Measurements from ENCODE around the gene MOCS1.

The MOCS1 gene

DNA sequence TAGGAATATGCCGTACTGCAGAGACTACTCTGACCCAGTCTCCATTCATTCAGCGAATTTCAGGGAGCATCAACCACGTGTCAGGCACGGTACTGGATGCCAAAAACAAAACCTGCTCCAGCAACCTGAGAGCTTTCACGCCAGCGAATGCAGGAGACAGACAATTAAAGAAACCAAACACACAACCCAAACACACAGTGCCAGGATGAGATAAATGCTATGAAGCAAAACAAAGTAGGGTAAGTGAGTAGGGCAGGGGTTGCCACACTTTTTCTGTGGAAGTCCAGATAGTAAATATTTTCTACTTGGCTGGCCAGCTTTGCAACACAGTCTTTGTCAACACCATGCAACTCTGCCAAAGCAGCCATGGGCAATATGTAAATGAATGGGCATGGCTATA is 10.0 kb downstream of the MOCS1 start:
- no peak for TF ChIP-seq ZNF341 (tag by site-specific recombination; IDR thresholded peaks at IDR 0.05; ENCODE audit: low read depth)
- no peak for TF ChIP-seq KLF9 (tag by site-specific recombination; IDR thresholded peaks at IDR 0.05; ENCODE audit: low read depth)
- no peak for TF ChIP-seq ZNF830 (tag by site-specific recombination; IDR thresholded peaks at IDR 0.05; ENCODE audit: low read depth)
- TF ChIP-seq, protein P1, sequence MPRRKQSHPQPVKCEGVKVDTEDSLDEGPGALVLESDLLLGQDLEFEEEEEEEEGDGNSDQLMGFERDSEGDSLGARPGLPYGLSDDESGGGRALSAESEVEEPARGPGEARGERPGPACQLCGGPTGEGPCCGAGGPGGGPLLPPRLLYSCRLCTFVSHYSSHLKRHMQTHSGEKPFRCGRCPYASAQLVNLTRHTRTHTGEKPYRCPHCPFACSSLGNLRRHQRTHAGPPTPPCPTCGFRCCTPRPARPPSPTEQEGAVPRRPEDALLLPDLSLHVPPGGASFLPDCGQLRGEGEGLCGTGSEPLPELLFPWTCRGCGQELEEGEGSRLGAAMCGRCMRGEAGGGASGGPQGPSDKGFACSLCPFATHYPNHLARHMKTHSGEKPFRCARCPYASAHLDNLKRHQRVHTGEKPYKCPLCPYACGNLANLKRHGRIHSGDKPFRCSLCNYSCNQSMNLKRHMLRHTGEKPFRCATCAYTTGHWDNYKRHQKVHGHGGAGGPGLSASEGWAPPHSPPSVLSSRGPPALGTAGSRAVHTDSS (tag by site-specific recombination; IDR thresholded peaks at IDR 0.05) = no peak
- TF ChIP-seq, protein P2, sequence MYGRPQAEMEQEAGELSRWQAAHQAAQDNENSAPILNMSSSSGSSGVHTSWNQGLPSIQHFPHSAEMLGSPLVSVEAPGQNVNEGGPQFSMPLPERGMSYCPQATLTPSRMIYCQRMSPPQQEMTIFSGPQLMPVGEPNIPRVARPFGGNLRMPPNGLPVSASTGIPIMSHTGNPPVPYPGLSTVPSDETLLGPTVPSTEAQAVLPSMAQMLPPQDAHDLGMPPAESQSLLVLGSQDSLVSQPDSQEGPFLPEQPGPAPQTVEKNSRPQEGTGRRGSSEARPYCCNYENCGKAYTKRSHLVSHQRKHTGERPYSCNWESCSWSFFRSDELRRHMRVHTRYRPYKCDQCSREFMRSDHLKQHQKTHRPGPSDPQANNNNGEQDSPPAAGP (tag by site-specific recombination; IDR thresholded peaks at IDR 0.05) = no peak
- TF ChIP-seq, protein P3, sequence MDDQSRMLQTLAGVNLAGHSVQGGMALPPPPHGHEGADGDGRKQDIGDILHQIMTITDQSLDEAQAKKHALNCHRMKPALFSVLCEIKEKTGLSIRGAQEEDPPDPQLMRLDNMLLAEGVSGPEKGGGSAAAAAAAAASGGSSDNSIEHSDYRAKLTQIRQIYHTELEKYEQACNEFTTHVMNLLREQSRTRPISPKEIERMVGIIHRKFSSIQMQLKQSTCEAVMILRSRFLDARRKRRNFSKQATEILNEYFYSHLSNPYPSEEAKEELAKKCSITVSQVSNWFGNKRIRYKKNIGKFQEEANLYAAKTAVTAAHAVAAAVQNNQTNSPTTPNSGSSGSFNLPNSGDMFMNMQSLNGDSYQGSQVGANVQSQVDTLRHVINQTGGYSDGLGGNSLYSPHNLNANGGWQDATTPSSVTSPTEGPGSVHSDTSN (CRISPR knock-in tag; IDR thresholded peaks at IDR 0.05) = no peak
- TF ChIP-seq, protein P4, sequence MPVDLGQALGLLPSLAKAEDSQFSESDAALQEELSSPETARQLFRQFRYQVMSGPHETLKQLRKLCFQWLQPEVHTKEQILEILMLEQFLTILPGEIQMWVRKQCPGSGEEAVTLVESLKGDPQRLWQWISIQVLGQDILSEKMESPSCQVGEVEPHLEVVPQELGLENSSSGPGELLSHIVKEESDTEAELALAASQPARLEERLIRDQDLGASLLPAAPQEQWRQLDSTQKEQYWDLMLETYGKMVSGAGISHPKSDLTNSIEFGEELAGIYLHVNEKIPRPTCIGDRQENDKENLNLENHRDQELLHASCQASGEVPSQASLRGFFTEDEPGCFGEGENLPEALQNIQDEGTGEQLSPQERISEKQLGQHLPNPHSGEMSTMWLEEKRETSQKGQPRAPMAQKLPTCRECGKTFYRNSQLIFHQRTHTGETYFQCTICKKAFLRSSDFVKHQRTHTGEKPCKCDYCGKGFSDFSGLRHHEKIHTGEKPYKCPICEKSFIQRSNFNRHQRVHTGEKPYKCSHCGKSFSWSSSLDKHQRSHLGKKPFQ (tag by site-specific recombination; IDR thresholded peaks at IDR 0.05) = no peak
- TF ChIP-seq ZNF223 (tag by site-specific recombination; IDR thresholded peaks at IDR 0.05) = no peak
- no peaks in the 10 kb centered on the region for H3K9me3 ChIP-seq (ENCODE audit: control insufficient read depth, insufficient read depth, low read depth, low read length)
- H3K4me1 ChIP-seq (ENCODE audit: control insufficient read depth, insufficient read depth, low read length) = no peaks in the 10 kb centered on the region
- H3K27ac ChIP-seq (ENCODE audit: extremely low read depth, low read depth, low read length) = no peak overlapping the region
- H3K36me3 ChIP-seq (ENCODE audit: control insufficient read depth in 2 of 2, insufficient read depth in 1 of 2, low read length in 2 of 2) = peaks cover 10 to 51% of the 10 kb centered on the region in 2 experiments; a peak in 2 of 3 replicates
- no peak overlapping the region for H3K4me3 ChIP-seq (ENCODE audit: low read depth, low read length)
- ChIA-PET POLR2A (no interaction called here), CTCF (no interaction called here)

DNA sequence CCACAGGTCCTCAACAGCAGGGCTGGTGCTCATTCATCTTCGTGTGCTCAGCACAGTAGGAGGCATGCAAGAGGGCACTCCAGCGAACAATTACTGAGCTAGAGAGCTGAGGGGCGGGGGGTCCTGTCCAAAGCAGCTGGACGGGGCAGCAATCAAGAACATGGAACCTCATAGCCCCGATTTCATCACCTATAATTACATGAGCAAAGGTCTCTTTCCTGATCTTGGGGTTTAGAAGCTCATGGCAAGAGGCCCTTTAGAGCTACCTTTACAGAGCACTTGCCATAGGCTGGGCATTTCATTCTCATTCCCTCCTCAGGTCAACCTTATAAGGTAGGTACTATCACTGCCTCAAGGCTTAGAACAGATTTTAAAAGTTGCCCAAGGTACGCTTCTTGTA is 10.4 kb downstream of the MOCS1 start:
- Histone ChIP-seq H3K36me3 (ENCODE audit: control insufficient read depth in 2 of 2, insufficient read depth in 1 of 2, low read length in 2 of 2) (peaks cover 10 to 51% of the 10 kb centered on the region in 2 experiments; a peak in 2 of 3 replicates), H3K4me1 (ENCODE audit: control insufficient read depth, insufficient read depth, low read length) (no peaks in the 10 kb centered on the region), H3K4me3 (ENCODE audit: low read depth, low read length) (no peak overlapping the region), H3K9me3 (ENCODE audit: control insufficient read depth, insufficient read depth, low read depth, low read length) (no peaks in the 10 kb centered on the region), H3K27ac (ENCODE audit: extremely low read depth, low read depth, low read length) (no peak overlapping the region)
- CTCF ChIA-PET = interaction anchor here (2.0 kb wide), 1 partner anchor 59 kb away, joined by 5 read pairs; no protein-coding TSS in a partner anchor
- POLR2A ChIA-PET = no interaction called here
- TF ChIP-seq ZNF140 (tag by site-specific recombination; IDR thresholded peaks at IDR 0.05) (no peak), ZNF670 (tag by site-specific recombination; IDR thresholded peaks at IDR 0.05; ENCODE audit: low read depth) (no peak), ZNF561 (tag by site-specific recombination; IDR thresholded peaks at IDR 0.05; ENCODE audit: borderline replicate concordance) (no peak), ZNF354C (tag by site-specific recombination; IDR thresholded peaks at IDR 0.05; ENCODE audit: borderline replicate concordance, low read depth) (no peak), OVOL3 (tag by site-specific recombination; IDR thresholded peaks at IDR 0.05) (no peak), ZNF19 (tag by site-specific recombination; IDR thresholded peaks at IDR 0.05; ENCODE audit: low read depth) (no peak), ZNF837 (tag by site-specific recombination; IDR thresholded peaks at IDR 0.05) (no peak), SETDB1 (IDR thresholded peaks at IDR 0.05; ENCODE audit: insufficient read length, low read length) (no peak), ZNF776 (tag by site-specific recombination; IDR thresholded peaks at IDR 0.05; ENCODE audit: borderline replicate concordance) (no peak), ZNF843 (tag by site-specific recombination; IDR thresholded peaks at IDR 0.05) (no peak)
- TF ChIP-seq, protein P5, sequence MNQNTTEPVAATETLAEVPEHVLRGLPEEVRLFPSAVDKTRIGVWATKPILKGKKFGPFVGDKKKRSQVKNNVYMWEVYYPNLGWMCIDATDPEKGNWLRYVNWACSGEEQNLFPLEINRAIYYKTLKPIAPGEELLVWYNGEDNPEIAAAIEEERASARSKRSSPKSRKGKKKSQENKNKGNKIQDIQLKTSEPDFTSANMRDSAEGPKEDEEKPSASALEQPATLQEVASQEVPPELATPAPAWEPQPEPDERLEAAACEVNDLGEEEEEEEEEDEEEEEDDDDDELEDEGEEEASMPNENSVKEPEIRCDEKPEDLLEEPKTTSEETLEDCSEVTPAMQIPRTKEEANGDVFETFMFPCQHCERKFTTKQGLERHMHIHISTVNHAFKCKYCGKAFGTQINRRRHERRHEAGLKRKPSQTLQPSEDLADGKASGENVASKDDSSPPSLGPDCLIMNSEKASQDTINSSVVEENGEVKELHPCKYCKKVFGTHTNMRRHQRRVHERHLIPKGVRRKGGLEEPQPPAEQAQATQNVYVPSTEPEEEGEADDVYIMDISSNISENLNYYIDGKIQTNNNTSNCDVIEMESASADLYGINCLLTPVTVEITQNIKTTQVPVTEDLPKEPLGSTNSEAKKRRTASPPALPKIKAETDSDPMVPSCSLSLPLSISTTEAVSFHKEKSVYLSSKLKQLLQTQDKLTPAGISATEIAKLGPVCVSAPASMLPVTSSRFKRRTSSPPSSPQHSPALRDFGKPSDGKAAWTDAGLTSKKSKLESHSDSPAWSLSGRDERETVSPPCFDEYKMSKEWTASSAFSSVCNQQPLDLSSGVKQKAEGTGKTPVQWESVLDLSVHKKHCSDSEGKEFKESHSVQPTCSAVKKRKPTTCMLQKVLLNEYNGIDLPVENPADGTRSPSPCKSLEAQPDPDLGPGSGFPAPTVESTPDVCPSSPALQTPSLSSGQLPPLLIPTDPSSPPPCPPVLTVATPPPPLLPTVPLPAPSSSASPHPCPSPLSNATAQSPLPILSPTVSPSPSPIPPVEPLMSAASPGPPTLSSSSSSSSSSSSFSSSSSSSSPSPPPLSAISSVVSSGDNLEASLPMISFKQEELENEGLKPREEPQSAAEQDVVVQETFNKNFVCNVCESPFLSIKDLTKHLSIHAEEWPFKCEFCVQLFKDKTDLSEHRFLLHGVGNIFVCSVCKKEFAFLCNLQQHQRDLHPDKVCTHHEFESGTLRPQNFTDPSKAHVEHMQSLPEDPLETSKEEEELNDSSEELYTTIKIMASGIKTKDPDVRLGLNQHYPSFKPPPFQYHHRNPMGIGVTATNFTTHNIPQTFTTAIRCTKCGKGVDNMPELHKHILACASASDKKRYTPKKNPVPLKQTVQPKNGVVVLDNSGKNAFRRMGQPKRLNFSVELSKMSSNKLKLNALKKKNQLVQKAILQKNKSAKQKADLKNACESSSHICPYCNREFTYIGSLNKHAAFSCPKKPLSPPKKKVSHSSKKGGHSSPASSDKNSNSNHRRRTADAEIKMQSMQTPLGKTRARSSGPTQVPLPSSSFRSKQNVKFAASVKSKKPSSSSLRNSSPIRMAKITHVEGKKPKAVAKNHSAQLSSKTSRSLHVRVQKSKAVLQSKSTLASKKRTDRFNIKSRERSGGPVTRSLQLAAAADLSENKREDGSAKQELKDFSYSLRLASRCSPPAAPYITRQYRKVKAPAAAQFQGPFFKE (tag by site-specific recombination; IDR thresholded peaks at IDR 0.05; ENCODE audit: borderline replicate concordance) = no peak
- TF ChIP-seq, protein P6, sequence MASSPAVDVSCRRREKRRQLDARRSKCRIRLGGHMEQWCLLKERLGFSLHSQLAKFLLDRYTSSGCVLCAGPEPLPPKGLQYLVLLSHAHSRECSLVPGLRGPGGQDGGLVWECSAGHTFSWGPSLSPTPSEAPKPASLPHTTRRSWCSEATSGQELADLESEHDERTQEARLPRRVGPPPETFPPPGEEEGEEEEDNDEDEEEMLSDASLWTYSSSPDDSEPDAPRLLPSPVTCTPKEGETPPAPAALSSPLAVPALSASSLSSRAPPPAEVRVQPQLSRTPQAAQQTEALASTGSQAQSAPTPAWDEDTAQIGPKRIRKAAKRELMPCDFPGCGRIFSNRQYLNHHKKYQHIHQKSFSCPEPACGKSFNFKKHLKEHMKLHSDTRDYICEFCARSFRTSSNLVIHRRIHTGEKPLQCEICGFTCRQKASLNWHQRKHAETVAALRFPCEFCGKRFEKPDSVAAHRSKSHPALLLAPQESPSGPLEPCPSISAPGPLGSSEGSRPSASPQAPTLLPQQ (tag by site-specific recombination; IDR thresholded peaks at IDR 0.05) = no peak
